HG02938 (cell line): ENCODE results near the gene PLA2G12B.

Experiments used
- ATAC-seq: cut with Tn5 transposase; IDR thresholded peaks from one replicate; pipeline ENCODE4 v1.9.1; 2021; ENCODE audit warnings: mild to moderate bottlenecking, moderate library complexity; ENCODE audit not compliant: unreplicated experiment

Gene PLA2G12B

DNA sequence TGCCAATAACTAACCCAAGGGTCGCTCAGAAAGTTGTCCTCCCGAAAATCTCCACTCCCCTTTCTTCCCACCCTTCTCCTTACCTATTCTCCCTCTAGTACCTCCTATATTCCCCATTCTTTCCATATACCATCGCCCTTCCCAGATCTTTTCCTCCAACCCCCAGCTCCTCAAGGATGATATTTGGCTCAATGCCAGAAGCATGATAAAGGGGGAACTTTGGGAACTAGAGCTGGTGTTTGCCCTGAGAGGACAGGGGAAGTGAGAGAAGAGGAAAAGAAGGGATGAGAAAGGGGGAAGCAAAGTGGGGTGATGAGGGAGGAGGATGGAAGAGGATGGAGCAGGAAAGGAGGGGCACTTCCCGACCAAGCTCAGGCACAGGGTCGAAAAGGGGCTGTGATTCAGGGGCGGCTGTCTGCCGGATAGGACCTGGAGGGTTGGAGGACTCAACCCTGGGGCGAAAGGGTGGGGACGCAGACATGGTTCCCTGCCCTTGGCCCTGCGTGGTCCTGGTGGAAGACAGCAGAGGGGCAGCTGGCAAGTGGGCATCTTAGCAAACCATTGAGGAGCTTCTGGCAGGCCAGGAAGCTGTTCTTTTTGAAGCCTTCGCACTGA is 59.3 kb downstream of the PLA2G12B start:
- no peak for ATAC-seq

DNA sequence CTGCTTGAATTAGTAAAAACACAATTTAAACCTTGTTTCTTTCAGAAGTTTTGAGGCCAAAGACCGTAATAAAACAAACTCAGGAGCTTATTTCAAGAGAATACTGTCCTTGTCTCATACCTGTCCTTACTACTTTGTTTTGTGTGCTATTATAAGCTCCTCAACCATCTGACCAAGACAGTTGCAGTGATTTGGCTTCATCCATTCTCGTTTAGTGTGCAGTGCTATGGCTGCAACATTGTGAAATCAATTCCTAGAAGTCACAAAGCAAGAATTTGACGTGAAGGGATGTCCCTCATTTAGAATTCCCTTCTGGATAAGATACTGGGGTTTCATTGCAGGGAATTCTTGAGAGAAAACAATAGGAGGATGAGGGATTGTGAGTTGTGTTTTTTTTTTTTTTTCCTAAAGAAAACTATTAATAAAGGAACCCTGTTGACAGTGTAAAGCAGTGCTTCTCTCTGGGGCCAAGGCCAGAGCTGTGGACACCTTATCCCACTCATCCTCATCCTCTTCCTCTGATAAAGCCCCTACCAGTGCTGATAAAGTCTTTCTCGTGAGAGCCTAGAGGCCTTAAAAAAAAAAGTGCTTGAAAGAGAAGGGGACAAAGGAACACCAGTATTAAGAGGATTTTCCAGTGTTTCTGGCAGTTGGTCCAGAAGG is 61.3 kb downstream of the PLA2G12B start, which contains the start of gene OIT3:
Gene OIT3, plus strand, starts transcription at position 604 of the 663 bp plus-strand sequence. CDS start 60 bp downstream, outside the sequence.
- ATAC-seq = no peak

- no peak for ATAC-seq
Observed at GRCh38 chr10:72890086-72890485, 64.5 kb downstream of the PLA2G12B start.

- no peak for ATAC-seq
Observed at GRCh38 chr10:72889391-72889831, 65.2 kb downstream of the PLA2G12B start.

GRCh38 chr10:72888151-72888638 is 66.4 kb downstream of the PLA2G12B start:
- no peak for ATAC-seq

DNA sequence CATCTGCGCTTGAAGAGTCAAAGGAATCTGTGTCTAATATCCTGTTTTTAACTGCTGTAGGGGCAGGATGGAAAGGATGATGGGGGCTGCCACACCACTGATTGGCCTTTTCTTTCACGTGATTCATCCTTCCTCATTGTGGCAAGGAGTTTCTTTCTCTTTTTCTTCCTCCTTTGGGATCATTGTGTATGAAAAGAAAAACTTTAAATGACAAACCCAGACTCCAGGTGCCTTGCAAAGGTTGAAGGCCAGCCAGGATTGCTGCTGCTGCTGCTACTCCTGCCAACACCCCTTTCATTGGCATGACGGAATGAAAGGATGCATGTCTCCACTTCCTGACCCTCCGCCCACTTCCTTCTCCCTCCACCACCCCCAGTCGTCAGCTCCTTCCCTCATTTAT is 67.6 kb downstream of the PLA2G12B start:
- no peak for ATAC-seq

GRCh38 chr10:72886621-72887020 is 68.0 kb downstream of the PLA2G12B start:
- ATAC-seq = no peak

DNA sequence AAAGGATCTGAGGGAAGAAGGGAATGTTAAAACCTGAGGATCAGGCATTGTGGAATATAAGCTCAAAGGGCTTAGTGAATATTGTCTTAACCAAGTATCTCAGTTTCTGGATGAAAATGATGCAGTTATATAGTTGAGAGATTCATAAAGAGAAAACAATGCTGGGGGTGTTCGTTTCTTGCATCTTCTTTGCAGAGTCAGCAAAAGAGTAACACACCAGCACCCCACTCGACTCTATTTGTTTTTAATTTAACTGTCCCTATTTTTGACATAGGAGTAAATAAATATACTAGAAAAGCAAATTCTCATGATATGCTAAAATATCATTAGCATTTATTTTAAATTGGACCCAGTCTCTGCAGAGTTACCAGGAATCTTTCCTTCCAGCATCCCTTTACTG is 68.7 kb downstream of the PLA2G12B start:
- ATAC-seq = no peak
